Posterior cingulate gyrus (tissue), 11 donors: Measurements from ENCODE around the gene PPP2R5E.
"Not testable (repeated sequence)": the region's sequence is repeated elsewhere in the genome, so short reads cannot be mapped to it uniquely, and the experiment has no call there.

Source experiments
- DNase-seq, 10 donors: peaks; one replicate each; pipeline versions ENCODE4 v3.0.0 to v3.0.0-alpha.2; 2020 to 2021; ENCODE audit warnings: mixed read lengths in 3 of 10
- intact Hi-C: fragments of 100-400 bp; cut with DNase I; formaldehyde crosslinking; loops from one replicate; pipeline ENCODE4 v1.15.1; 2023

Gene PPP2R5E

GRCh38 chr14:63392236-63392635 lies 150.9 kb downstream of the PPP2R5E start:
- intact Hi-C loops, result loop anchor here (5.0 kb wide), 1 partner anchor 240 kb away; no protein-coding TSS in a partner anchor
- DNase-seq, result no peak

GRCh38 chr14:63388766-63389431 lies 154.3 kb downstream of the PPP2R5E start:
- intact Hi-C loops, result loop anchor here (1.0 kb wide), 1 partner anchor 154 kb away; the partner anchor contains the start of gene PPP2R5E
- DNase-seq, result peak in 9 of 10 donors; percentile 19 to 94 (median 67)

- intact Hi-C loops, result loop anchor here (1.0 kb wide), 1 partner anchor 156 kb away; the partner anchor contains the start of gene PPP2R5E
- DNase-seq, result no peak
Measured at GRCh38 chr14:63387711-63388110, 155.5 kb downstream of the PPP2R5E start.

- intact Hi-C loops, result no loop called here
- no peak for DNase-seq
Measured at GRCh38 chr14:63383776-63384367, 159.3 kb downstream of the PPP2R5E start.

GRCh38 chr14:63378444-63378843 lies 164.7 kb downstream of the PPP2R5E start:
- intact Hi-C loops, result no loop called here
- DNase-seq, result no peak

GRCh38 chr14:63375769-63376168 lies 167.4 kb downstream of the PPP2R5E start:
- intact Hi-C loops, result no loop called here
- no peak for DNase-seq

GRCh38 chr14:63371613-63372012 lies 171.6 kb downstream of the PPP2R5E start:
- intact Hi-C loops, result not testable (repeated sequence)

GRCh38 chr14:63371033-63371432 lies 172.1 kb downstream of the PPP2R5E start:
- intact Hi-C loops, result no loop called here
- no peak for DNase-seq

More at GRCh38 chr14:63371613-63372012, 171.6 kb downstream of the PPP2R5E start:
- not testable (repeated sequence) for DNase-seq

GRCh38 chr14:63367742-63368364 lies 175.3 kb downstream of the PPP2R5E start:
- no peak for DNase-seq
- intact Hi-C loops, result no loop called here

GRCh38 chr14:63362389-63362819 lies 180.8 kb downstream of the PPP2R5E start:
- DNase-seq, result no peak
- intact Hi-C loops, result no loop called here

GRCh38 chr14:63361790-63362189 lies 181.4 kb downstream of the PPP2R5E start:
- DNase-seq, result no peak
- intact Hi-C loops, result no loop called here

GRCh38 chr14:63357841-63358240 lies 185.3 kb downstream of the PPP2R5E start:
- intact Hi-C loops, result no loop called here
- DNase-seq, result no peak

GRCh38 chr14:63345826-63346225 lies 197.4 kb downstream of the PPP2R5E start:
- DNase-seq, result no peak
- intact Hi-C loops, result no loop called here

GRCh38 chr14:63344336-63344735 lies 198.8 kb downstream of the PPP2R5E start:
- DNase-seq, result no peak
- intact Hi-C loops, result no loop called here

GRCh38 chr14:63343878-63344277 lies 199.3 kb downstream of the PPP2R5E start:
- no peak for DNase-seq
- intact Hi-C loops, result no loop called here

- intact Hi-C loops, result no loop called here
- DNase-seq, result no peak
Measured at GRCh38 chr14:63342371-63342770, 200.8 kb downstream of the PPP2R5E start.

- DNase-seq, result no peak
Measured at GRCh38 chr14:63328787-63329737, 214.1 kb downstream of the PPP2R5E start.

GRCh38 chr14:63326840-63327239 lies 216.3 kb downstream of the PPP2R5E start:
- intact Hi-C loops, result no loop called here
- DNase-seq, result no peak

More at GRCh38 chr14:63328787-63329737, 214.1 kb downstream of the PPP2R5E start:
- intact Hi-C loops, result no loop called here

GRCh38 chr14:63322897-63323573 lies 220.1 kb downstream of the PPP2R5E start:
- intact Hi-C loops, result no loop called here

GRCh38 chr14:63322472-63322871 lies 220.7 kb downstream of the PPP2R5E start:
- intact Hi-C loops, result no loop called here
- no peak for DNase-seq

More at GRCh38 chr14:63322897-63323573, 220.1 kb downstream of the PPP2R5E start:
- no peak for DNase-seq
